GM12892 (cell line): ENCODE results near the gene ZNF853.

Experiments used
- POLR2A ChIP-seq: IDR thresholded peaks from 2 replicates; pipeline ENCODE4 v1.6.1; 2011; ENCODE audit warnings: low read depth, low read length, control low read depth
- POLR2AphosphoS5 ChIP-seq: IDR thresholded peaks from 2 replicates; pipeline ENCODE4 v1.6.1; 2011; ENCODE audit warnings: low read depth, low read length, control low read depth
- TAF1 ChIP-seq: IDR thresholded peaks from 2 replicates; pipeline ENCODE4 v1.6.1; 2011; ENCODE audit warnings: low read depth, mild to moderate bottlenecking, control low read depth, low read length, borderline replicate concordance

DNA sequence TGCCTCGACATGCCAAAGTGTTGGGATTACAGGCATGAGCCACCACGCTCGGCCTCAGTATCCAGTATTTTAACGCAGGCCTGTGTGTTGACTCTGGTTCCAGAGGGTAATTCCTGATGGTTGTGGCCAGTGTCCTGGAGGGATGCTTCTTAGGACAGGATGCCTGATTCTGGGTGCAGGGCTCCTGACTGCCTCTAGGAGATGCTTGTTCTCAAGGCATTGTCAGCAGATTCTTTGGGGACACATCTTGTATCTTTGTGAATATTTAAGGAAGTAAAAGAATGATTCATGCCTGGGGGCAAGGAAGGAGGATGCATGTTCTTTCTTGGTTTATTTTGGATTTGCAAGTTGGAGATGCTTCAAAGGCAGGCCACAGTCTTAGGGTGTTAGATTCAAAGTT, 36.0 kb upstream of the ZNF853 start:
- TF ChIP-seq TAF1: no peak
- TF ChIP-seq POLR2A: no peak
- no peak for TF ChIP-seq POLR2AphosphoS5
